ENCODE results near the gene ADAMTS5.

Gene ADAMTS5

GRCh38 chr21:26946744-26947446, 20.0 kb downstream of the ADAMTS5 start:
- TF ChIP-seq CTCF (conservative IDR thresholded peaks at IDR 0.05) (no peak), ZFX (IDR thresholded peaks at IDR 0.05) (no peak)
- H3K27ac ChIP-seq: no peak overlapping the region

- TF ChIP-seq ZFX (IDR thresholded peaks at IDR 0.05) (no peak), CTCF (conservative IDR thresholded peaks at IDR 0.05) (no peak)
- H3K27ac ChIP-seq: no peak overlapping the region
These were observed 20.8 kb downstream of the ADAMTS5 start for GRCh38 chr21:26945916-26946675.

- TF ChIP-seq CTCF (conservative IDR thresholded peaks at IDR 0.05): no peak
- no peak for TF ChIP-seq ZFX (IDR thresholded peaks at IDR 0.05)
- H3K27ac ChIP-seq: no peak overlapping the region
These were observed 23.0 kb downstream of the ADAMTS5 start for GRCh38 chr21:26943921-26944320.

- no peak for TF ChIP-seq ZFX (IDR thresholded peaks at IDR 0.05)
- no peak for TF ChIP-seq CTCF (conservative IDR thresholded peaks at IDR 0.05)
- H3K27ac ChIP-seq: no peak overlapping the region
These were observed 25.5 kb downstream of the ADAMTS5 start for GRCh38 chr21:26941421-26941820.

- TF ChIP-seq ZFX (IDR thresholded peaks at IDR 0.05) (no peak), CTCF (conservative IDR thresholded peaks at IDR 0.05) (no peak)
- no peak overlapping the region for H3K27ac ChIP-seq
These were observed 27.2 kb downstream of the ADAMTS5 start for GRCh38 chr21:26939601-26940111.

- TF ChIP-seq CTCF (conservative IDR thresholded peaks at IDR 0.05): no peak
- TF ChIP-seq ZFX (IDR thresholded peaks at IDR 0.05): no peak
- no peak overlapping the region for H3K27ac ChIP-seq
These were observed 30.2 kb downstream of the ADAMTS5 start for GRCh38 chr21:26936641-26937040.

- no peak overlapping the region for H3K27ac ChIP-seq
- TF ChIP-seq CTCF (conservative IDR thresholded peaks at IDR 0.05) (no peak), ZFX (IDR thresholded peaks at IDR 0.05) (no peak)
These were observed 30.9 kb downstream of the ADAMTS5 start for GRCh38 chr21:26935977-26936376.

All from C4-2B (cell line).